K562 (cell line): ENCODE results near the gene CCAR1. TPM values are rescaled to one million over a fixed set of nuclear protein-coding genes. Genes with fewer than 3 reads are reported as not detected.

Experiments
- BCL6 ChIP-seq: fragments of 250-450 bp; sonication (Bioruptor Pico); IDR thresholded peaks from 2 replicates; pipeline ENCODE4 v1.4.0; 2020
- BCOR ChIP-seq: fragments of 450-650 bp; IDR thresholded peaks from 2 replicates; pipeline ENCODE4 v1.6.1; 2016
- CTBP1 ChIP-seq: fragments of 450-650 bp; IDR thresholded peaks from 2 replicates; pipeline ENCODE4 v1.6.1; 2016; ENCODE audit warnings: borderline replicate concordance
- ELF4 ChIP-seq: fragments of 450-650 bp; formaldehyde crosslinking; IDR thresholded peaks from 2 replicates; pipeline ENCODE4 v1.4.0; 2022; ENCODE audit warnings: missing genetic modification characterization
- FOXJ2 ChIP-seq: fragments of 200-800 bp; sonication (Bioruptor generic); IDR thresholded peaks from 2 replicates; pipeline ENCODE4 v1.6.1; 2016; ENCODE audit warnings: missing genetic modification characterization, missing compliant biosample characterization
- HDAC3 ChIP-seq: fragments of 450-650 bp; IDR thresholded peaks from 2 replicates; pipeline ENCODE4 v1.6.1; 2018; ENCODE audit warnings: borderline replicate concordance, mild to moderate bottlenecking, moderate library complexity; ENCODE audit not compliant: partially characterized antibody
- HNRNPL ChIP-seq: fragments of 200-400 bp; formaldehyde crosslinking; IDR thresholded peaks from 2 replicates; pipeline ENCODE4 v1.6.1; 2017; ENCODE audit warnings: low read depth, mild to moderate bottlenecking, low read length
- ILK ChIP-seq: fragments of 450-650 bp; IDR thresholded peaks from 2 replicates; pipeline ENCODE4 v1.6.1; 2016; ENCODE audit warnings: missing genetic modification characterization, low read depth, mild to moderate bottlenecking, missing compliant biosample characterization, moderate library complexity, borderline replicate concordance
- KAT8 ChIP-seq: fragments of 450-650 bp; IDR thresholded peaks from 2 replicates; pipeline ENCODE4 v1.6.1; 2016; ENCODE audit warnings: low read depth, mild to moderate bottlenecking
- MED1 ChIP-seq: sonication (generic); formaldehyde crosslinking; IDR thresholded peaks from 2 replicates; pipeline ENCODE4 v1.8.1; 2023; ENCODE audit warnings: missing genetic modification reagents, borderline replicate concordance
- RNF2 ChIP-seq: sonication (generic); IDR thresholded peaks from 2 replicates; pipeline ENCODE4 v1.6.1; 2016
- ZNF24 ChIP-seq: fragments of 450-650 bp; IDR thresholded peaks from 2 replicates; pipeline ENCODE4 v1.6.1; 2016
- ZNF444 ChIP-seq: fragments of 250-450 bp; sonication (Bioruptor Pico); IDR thresholded peaks from 2 replicates; pipeline ENCODE4 v1.4.0; 2020; ENCODE audit warnings: mild to moderate bottlenecking, moderate library complexity
- polyA plus RNA-seq, 8 experiments: library from polyadenylated mRNA; depleted of rRNA in 4 of 8; stranded (reverse) in 5 of 8; unstranded in 3 of 8; fragments of >200 nt; fragmentation: Nextera tagmentation in 2 of 8; fragmentation: Illumina TruSeq in 1 of 8; extraction: Ambion mirVana in 2 of 8; extraction: Trizol in 1 of 8; gene quantifications; 2 replicates each; pipeline versions ENCODE4 v1.2.1 to v1.2.3, GENCODE V29; 2011 to 2014; ENCODE audit warnings: inconsistent platforms in 1 of 8, missing spikeins in 1 of 8
- total RNA-seq, 7 experiments: library from RNA; depleted of rRNA in 6 of 7; stranded (reverse); fragments of >200 nt in 6 of 7; fragmentation: Illumina TruSeq in 2 of 7; extraction: Trizol in 2 of 7; gene quantifications; 2 replicates each; pipeline versions ENCODE4 v1.2.1 to v1.2.3, GENCODE V29; 2011 to 2021; ENCODE audit warnings: low replicate concordance in 1 of 7
- TF ChIP-seq, protein P1 (sequence below): IDR thresholded peaks from 2 replicates; pipeline ENCODE4 v1.6.1; 2016; ENCODE audit warnings: missing genetic modification characterization, missing compliant biosample characterization
- TF ChIP-seq, protein P2 (sequence below): fragments of 250-450 bp; sonication (Bioruptor Pico); IDR thresholded peaks from 2 replicates; pipeline ENCODE4 v1.5.0; 2021; ENCODE audit warnings: mild to moderate bottlenecking, borderline replicate concordance
- TF ChIP-seq, protein P3 (sequence below): IDR thresholded peaks from 2 replicates; pipeline ENCODE4 v1.6.1; 2014; ENCODE audit warnings: antibody characterized with exemption
- TF ChIP-seq, protein P4 (sequence below): fragments of 250-450 bp; sonication (Bioruptor Pico); IDR thresholded peaks from 2 replicates; pipeline ENCODE4 v1.5.0; 2021

The CCAR1 gene
- total and polyA plus RNA-seq, 9 of the 15 experiments (the other 6 are each of a cell fraction or from before 2014, with no cell fraction given): 44.8 to 173 (median 111) TPM

DNA sequence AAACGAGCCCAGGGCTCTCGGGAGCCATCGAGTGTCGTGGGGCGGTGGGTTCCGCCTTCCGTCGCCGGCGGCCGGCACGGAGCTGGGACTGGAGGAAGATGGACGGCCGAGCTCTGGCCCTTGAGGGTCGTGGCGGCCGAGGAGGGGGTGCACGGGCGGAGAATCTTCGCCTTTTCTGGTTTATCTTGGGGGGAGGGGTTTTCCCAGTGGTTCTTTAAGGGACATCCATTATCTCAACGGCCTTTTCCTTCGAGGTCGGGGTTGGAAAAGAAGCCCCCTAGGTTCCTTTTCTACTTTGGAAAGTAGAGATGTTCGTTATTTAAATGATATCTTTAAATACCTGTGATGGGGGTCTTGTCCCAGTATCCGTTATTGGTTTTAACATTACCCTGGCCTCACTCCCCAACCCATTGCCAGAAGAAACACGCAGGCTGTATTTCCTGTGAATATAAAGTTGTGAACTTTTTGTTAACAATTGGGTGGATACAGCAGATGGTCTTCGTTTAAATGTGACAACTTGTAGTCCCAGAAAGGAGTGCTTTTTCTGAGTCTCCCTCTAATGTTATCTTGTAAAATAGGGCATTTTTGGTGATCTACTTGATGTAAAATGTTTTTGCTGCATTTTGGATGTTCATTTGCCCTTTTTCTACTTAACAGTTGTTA lies 765 bp downstream of the CCAR1 start (continued):
- TF ChIP-seq, protein P1, sequence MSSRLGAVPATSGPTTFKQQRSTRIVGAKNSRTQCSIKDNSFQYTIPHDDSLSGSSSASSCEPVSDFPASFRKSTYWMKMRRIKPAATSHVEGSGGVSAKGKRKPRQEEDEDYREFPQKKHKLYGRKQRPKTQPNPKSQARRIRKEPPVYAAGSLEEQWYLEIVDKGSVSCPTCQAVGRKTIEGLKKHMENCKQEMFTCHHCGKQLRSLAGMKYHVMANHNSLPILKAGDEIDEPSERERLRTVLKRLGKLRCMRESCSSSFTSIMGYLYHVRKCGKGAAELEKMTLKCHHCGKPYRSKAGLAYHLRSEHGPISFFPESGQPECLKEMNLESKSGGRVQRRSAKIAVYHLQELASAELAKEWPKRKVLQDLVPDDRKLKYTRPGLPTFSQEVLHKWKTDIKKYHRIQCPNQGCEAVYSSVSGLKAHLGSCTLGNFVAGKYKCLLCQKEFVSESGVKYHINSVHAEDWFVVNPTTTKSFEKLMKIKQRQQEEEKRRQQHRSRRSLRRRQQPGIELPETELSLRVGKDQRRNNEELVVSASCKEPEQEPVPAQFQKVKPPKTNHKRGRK (tag): no peak
- TF ChIP-seq HDAC3 (peak; percentile 41), MED1 (CRISPR knock-in tag) (no peak), KAT8 (no peak), CTBP1 (no peak), ILK (tag) (no peak), BCOR (no peak), RNF2 (no peak), ELF4 (CRISPR knock-in tag) (no peak), ZNF444 (no peak), FOXJ2 (tag) (no peak), BCL6 (CRISPR knock-in tag) (no peak), HNRNPL (0 out of 2 replicates have a peak, but pooled peaks have one; percentile 7), ZNF24 (no peak)
- TF ChIP-seq, protein P2, sequence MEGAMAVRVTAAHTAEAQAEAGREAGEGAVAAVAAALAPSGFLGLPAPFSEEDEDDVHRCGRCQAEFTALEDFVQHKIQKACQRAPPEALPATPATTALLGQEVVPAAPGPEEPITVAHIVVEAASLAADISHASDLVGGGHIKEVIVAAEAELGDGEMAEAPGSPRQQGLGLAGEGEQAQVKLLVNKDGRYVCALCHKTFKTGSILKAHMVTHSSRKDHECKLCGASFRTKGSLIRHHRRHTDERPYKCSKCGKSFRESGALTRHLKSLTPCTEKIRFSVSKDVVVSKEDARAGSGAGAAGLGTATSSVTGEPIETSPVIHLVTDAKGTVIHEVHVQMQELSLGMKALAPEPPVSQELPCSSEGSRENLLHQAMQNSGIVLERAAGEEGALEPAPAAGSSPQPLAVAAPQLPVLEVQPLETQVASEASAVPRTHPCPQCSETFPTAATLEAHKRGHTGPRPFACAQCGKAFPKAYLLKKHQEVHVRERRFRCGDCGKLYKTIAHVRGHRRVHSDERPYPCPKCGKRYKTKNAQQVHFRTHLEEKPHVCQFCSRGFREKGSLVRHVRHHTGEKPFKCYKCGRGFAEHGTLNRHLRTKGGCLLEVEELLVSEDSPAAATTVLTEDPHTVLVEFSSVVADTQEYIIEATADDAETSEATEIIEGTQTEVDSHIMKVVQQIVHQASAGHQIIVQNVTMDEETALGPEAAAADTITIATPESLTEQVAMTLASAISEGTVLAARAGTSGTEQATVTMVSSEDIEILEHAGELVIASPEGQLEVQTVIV: no peak
- TF ChIP-seq, protein P3, sequence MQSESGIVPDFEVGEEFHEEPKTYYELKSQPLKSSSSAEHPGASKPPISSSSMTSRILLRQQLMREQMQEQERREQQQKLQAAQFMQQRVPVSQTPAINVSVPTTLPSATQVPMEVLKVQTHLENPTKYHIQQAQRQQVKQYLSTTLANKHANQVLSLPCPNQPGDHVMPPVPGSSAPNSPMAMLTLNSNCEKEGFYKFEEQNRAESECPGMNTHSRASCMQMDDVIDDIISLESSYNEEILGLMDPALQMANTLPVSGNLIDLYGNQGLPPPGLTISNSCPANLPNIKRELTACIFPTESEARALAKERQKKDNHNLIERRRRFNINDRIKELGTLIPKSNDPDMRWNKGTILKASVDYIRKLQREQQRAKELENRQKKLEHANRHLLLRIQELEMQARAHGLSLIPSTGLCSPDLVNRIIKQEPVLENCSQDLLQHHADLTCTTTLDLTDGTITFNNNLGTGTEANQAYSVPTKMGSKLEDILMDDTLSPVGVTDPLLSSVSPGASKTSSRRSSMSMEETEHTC: no peak
- TF ChIP-seq, protein P4, sequence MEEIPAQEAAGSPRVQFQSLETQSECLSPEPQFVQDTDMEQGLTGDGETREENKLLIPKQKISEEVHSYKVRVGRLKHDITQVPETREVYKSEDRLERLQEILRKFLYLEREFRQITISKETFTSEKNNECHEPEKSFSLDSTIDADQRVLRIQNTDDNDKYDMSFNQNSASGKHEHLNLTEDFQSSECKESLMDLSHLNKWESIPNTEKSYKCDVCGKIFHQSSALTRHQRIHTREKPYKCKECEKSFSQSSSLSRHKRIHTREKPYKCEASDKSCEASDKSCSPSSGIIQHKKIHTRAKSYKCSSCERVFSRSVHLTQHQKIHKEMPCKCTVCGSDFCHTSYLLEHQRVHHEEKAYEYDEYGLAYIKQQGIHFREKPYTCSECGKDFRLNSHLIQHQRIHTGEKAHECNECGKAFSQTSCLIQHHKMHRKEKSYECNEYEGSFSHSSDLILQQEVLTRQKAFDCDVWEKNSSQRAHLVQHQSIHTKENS: 0 out of 2 replicates have a peak, but pooled peaks have one; percentile 61
